ENCODE data around the gene SLC37A3.

GRCh38 chr7:140285938-140286337 is 112.4 kb downstream of the SLC37A3 start:
- no peak for TF ChIP-seq POLR2A (IDR thresholded peaks at IDR 0.05; ENCODE audit: low read depth, low read length)
- TF ChIP-seq POLR2AphosphoS5 (IDR thresholded peaks at IDR 0.05; ENCODE audit: low read depth, low read length), result no peak
- TF ChIP-seq TAF1 (IDR thresholded peaks at IDR 0.05; ENCODE audit: borderline replicate concordance, low read depth, low read length), result no peak

All from GM12892 (cell line).